Thyroid gland (tissue), 4 donors: ENCODE data around the gene ABHD12. TPM values are rescaled to one million over a fixed set of nuclear protein-coding genes. Genes with fewer than 3 reads are reported as not detected.
A peak's percentile ranks its signal among the peaks of the same experiment; 100 is the strongest.

Experiments used
- DNase-seq, 2 donors: peaks; one replicate each; pipeline ENCODE4 v3.0.0-alpha.2; 2019
- H3K27ac ChIP-seq, 3 donors: fragments of 200-600 bp; sonication (generic); 1 replicate in 2 of 3; 2 replicates in 1 of 3; pipeline ENCODE4 v1.5.1; 2016 to 2019; ENCODE audit warnings: mild to moderate bottlenecking in 1 of 3, moderate library complexity in 1 of 3
- H3K27me3 ChIP-seq: fragments of 200-600 bp; sonication (generic); one replicate; pipeline ENCODE4 v1.5.1; 2019
- H3K36me3 ChIP-seq, 2 donors: fragments of 200-600 bp; sonication (generic); one replicate each; pipeline ENCODE4 v1.5.1; 2016 to 2019
- H3K4me1 ChIP-seq, 2 donors: fragments of 200-600 bp; sonication (generic); one replicate each; pipeline ENCODE4 v1.5.1; 2017 to 2019
- H3K4me3 ChIP-seq, 3 donors: fragments of 200-600 bp; sonication (generic); replicated peaks in 1 of 3; 1 replicate in 2 of 3; 2 replicates in 1 of 3; pipeline ENCODE4 v1.5.1; 2016; ENCODE audit warnings: mild to moderate bottlenecking in 1 of 3
- H3K9me3 ChIP-seq: fragments of 200-600 bp; sonication (generic); one replicate; pipeline ENCODE4 v1.5.1; 2017
- CTCF ChIP-seq, 6 experiments: fragments of 200-600 bp in 3 of 6; fragments of 450-650 bp in 3 of 6; sonication (generic) in 3 of 6; IDR thresholded peaks; one replicate each; pipeline ENCODE4 v1.5.1; 2016 to 2019; ENCODE audit warnings: antibody characterized with exemption in 6 of 6, mild to moderate bottlenecking in 2 of 6, inconsistent platforms in 1 of 6, moderate library complexity in 1 of 6
- POLR2A ChIP-seq, 2 donors: fragments of 450-650 bp; IDR thresholded peaks; one replicate each; pipeline ENCODE4 v1.6.1; 2017; ENCODE audit warnings: antibody characterized with exemption in 2 of 2, mild to moderate bottlenecking in 2 of 2, moderate library complexity in 1 of 2
- WGBS, 2 donors: methylation state at CpG; one replicate each; pipeline ENCODE4 v1.1.5; 2017; 5-methylcytosine and 5-hydroxymethylcytosine counted together
- intact Hi-C: fragments of 100-400 bp; cut with DNase I; formaldehyde crosslinking; loops from one replicate; pipeline ENCODE4 v1.15.1; 2023
- total RNA-seq, 4 donors: library from RNA; depleted of rRNA; stranded (reverse); fragments of >200 nt; gene quantifications; one replicate each; pipeline ENCODE4 v1.2.3, GENCODE V29; 2016

Gene ABHD12
- total RNA-seq, 4 donors from 2014 or later: 103 to 212 (median 179) TPM

DNA sequence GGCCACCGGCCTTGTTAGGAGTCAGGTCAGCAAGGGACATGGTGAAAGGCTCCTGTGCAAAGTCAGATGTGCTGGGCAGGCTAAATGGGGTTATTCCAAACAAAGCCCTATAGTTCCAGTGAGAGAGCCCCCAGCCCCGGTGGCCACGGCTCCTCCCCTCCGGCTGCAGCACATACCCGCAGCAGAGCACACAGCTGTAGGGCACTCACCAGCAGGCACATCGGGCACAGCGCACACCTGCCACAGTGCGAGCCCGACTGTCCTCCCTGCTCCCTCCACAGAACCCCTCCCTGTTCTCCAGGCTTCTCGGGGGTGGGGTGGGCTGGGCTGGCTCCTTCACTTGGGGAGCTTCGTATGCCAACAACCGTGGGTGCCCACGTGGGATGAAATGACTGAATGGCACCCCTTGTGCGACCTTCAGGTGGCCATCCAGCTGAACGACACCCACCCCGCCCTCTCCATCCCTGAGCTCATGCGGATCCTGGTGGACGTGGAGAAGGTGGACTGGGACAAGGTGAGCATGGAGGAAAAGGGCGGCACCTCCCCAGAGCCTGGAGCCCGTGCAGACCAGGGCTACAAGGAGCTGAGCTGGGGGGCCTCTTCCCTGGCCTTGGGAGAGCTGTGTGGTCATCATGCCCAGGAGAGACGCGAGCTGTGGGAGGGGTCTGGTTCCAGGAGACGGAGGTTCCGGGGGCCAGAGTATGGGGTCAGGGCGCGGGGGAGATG, 111.8 kb downstream of the ABHD12 start:
- peak; percentile 0 to 2 for DNase-seq
- no peak overlapping the region for H3K27ac ChIP-seq
- intact Hi-C loops: no loop called here
- H3K9me3 ChIP-seq: no peaks in the 10 kb centered on the region
- peaks cover 0 to 13% of the 10 kb centered on the region in 2 donors for H3K4me1 ChIP-seq
- TF ChIP-seq POLR2A (IDR thresholded peaks at IDR 0.05) (no peak), CTCF (IDR thresholded peaks at IDR 0.05) (no peak)
- WGBS, 2 donors: 91 to 93% methylated on average over 21 to 26 of the region's 26 CpGs
- H3K27me3 ChIP-seq: no peaks in the 10 kb centered on the region
- no peak overlapping the region for H3K4me3 ChIP-seq
- H3K36me3 ChIP-seq: peaks cover 46 to 53% of the 10 kb centered on the region in 2 donors

- Histone ChIP-seq H3K4me1 (peaks cover 0 to 13% of the 10 kb centered on the region in 2 donors), H3K9me3 (no peaks in the 10 kb centered on the region), H3K4me3 (no peak overlapping the region), H3K36me3 (peaks cover 46 to 52% of the 10 kb centered on the region in 2 donors), H3K27ac (no peak overlapping the region), H3K27me3 (no peaks in the 10 kb centered on the region)
- intact Hi-C loops: no loop called here
- WGBS, 2 donors: 97% methylated on average over 14 to 19 of the region's 19 CpGs
- DNase-seq: peak in 1 of 2 donors; percentile 1
- TF ChIP-seq CTCF (IDR thresholded peaks at IDR 0.05) (no peak), POLR2A (IDR thresholded peaks at IDR 0.05) (no peak)
These were observed 112.6 kb downstream of the ABHD12 start for GRCh38 chr20:25277941-25278521.

GRCh38 chr20:25277051-25277801, 113.4 kb downstream of the ABHD12 start:
- no peak overlapping the region for H3K4me3 ChIP-seq
- no peaks in the 10 kb centered on the region for H3K27me3 ChIP-seq
- DNase-seq: peak; percentile 8 to 36
- H3K4me1 ChIP-seq: peaks cover 0 to 13% of the 10 kb centered on the region in 2 donors
- no peak overlapping the region for H3K27ac ChIP-seq
- intact Hi-C loops: no loop called here
- no peak for TF ChIP-seq POLR2A (IDR thresholded peaks at IDR 0.05)
- no peak for TF ChIP-seq CTCF (IDR thresholded peaks at IDR 0.05)
- H3K36me3 ChIP-seq: peaks cover 50 to 54% of the 10 kb centered on the region in 2 donors
- WGBS, 2 donors: 87 to 94% methylated on average over 22 to 24 of the region's 24 CpGs
- no peaks in the 10 kb centered on the region for H3K9me3 ChIP-seq

DNA sequence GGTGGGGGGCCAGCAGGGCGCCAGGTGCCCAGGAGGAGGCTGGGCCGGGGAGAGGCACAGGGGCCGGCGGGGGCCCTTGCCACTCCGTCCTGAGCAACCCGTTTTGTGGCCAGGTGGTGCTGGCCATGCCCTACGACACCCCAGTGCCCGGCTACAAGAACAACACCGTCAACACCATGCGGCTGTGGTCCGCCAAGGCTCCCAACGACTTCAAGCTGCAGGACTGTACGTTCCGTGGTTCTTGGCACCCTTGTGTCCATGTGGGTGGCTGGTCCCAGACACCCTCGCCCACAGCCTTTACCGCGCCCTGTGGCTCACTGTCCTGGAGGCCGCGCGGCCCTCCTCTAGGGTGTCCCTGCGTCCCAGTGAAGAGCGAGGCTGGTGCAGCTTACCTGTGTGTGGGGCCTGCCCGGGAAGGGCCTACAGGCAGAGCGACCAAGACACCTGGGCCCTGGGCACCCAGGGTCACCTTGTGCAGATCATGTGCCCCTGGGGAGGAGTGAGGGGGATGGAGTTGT, 114.0 kb downstream of the ABHD12 start:
- Histone ChIP-seq H3K27me3 (no peaks in the 10 kb centered on the region), H3K9me3 (no peaks in the 10 kb centered on the region), H3K4me1 (peaks cover 0 to 13% of the 10 kb centered on the region in 2 donors), H3K4me3 (no peak overlapping the region), H3K27ac (no peak overlapping the region), H3K36me3 (peaks cover 52 to 59% of the 10 kb centered on the region in 2 donors)
- 89 to 100% methylated on average over 10 to 15 of the region's 24 CpGs for WGBS, 2 donors
- peak; percentile 0 to 2 for DNase-seq
- TF ChIP-seq POLR2A (IDR thresholded peaks at IDR 0.05) (no peak), CTCF (IDR thresholded peaks at IDR 0.05) (no peak)
- intact Hi-C loops: no loop called here
